Heart left ventricle (tissue), 13 donors: ENCODE results near the gene CKM.

ENCODE experiments used
- POLR2A ChIP-seq, 2 donors: fragments of 450-650 bp; IDR thresholded peaks; one replicate each; pipeline ENCODE4 v1.6.1; 2017; ENCODE audit warnings: antibody characterized with exemption in 2 of 2, mild to moderate bottlenecking in 2 of 2, moderate library complexity in 2 of 2
- TF ChIP-seq, protein P1 (sequence below), 12 donors: fragments of 200-600 bp; sonication (generic) in 4 of 12; IDR thresholded peaks; one replicate each; pipeline versions ENCODE4 v1.5.0 to v1.8.0; 2018 to 2022; ENCODE audit warnings: antibody characterized with exemption in 12 of 12, mild to moderate bottlenecking in 5 of 12
- donor health status: ischemic (EF 13 %, LVEDD 7.1; RV severe dilation, severe dysfunction).
- donor health status: DM: no; HTN: yes; CAD: no.
- donor health status: DM: no; HTN: no; CAD: no.
- donor health status: ischemic (EF 25% LVEDD 6.9; RV normal size, moderate dysfunction).
- donor health status: ischemic (EF 25% LVEDD 5.7; RV mildly dilated, moderate dysfunction).
- donor health status: ischemic (EF 35%, LVEDD 5.7; RV mildly dilated, moderate dysfunction).
- donor health status: nonischemic (EF 11% LVEDD 7.7; RV severe dilation, severe dysfunction).
- donor health status: DM: yes; HTN: yes; CAD: no.
- donor health status: PGD.
- donor health status: ischemic (EF 29% LVEDD 5.4; RV normal size, mild dysfunction).
- donor health status: nonischemic (EF 23%, LVEDD 6.1; RV moderate dilation, normal function).

DNA sequence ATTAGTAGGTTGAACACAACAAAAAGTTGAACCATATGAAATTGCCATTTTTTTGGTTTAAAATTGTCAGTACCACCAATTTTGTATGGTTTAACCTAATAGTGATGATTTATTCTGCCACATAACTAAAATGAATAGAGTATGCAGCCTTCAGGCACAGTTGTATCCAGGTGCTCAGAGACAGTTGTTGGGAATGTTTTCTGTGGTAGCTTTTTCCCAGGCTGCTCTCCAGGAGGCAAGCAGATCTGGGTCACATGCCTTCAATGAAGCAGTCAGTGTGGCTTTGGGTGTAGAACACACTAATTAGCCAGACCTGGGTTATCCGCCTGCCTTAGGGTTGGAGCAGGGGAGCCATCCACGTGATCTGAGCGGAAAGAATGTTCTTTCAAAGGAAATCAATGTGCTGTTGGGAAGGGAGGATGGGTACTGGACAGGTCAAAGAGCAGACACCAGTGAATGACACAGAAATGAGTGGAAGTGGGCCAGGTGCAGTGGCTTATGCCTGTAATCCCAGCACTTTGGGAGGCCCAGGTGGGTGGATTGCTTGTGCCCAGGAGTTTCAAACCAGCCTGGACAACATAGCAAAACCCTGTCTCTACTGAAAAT, 43.0 kb downstream of the CKM start:
- TF ChIP-seq, protein P1, sequence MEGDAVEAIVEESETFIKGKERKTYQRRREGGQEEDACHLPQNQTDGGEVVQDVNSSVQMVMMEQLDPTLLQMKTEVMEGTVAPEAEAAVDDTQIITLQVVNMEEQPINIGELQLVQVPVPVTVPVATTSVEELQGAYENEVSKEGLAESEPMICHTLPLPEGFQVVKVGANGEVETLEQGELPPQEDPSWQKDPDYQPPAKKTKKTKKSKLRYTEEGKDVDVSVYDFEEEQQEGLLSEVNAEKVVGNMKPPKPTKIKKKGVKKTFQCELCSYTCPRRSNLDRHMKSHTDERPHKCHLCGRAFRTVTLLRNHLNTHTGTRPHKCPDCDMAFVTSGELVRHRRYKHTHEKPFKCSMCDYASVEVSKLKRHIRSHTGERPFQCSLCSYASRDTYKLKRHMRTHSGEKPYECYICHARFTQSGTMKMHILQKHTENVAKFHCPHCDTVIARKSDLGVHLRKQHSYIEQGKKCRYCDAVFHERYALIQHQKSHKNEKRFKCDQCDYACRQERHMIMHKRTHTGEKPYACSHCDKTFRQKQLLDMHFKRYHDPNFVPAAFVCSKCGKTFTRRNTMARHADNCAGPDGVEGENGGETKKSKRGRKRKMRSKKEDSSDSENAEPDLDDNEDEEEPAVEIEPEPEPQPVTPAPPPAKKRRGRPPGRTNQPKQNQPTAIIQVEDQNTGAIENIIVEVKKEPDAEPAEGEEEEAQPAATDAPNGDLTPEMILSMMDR (IDR thresholded peaks at IDR 0.05) = no peak
- no peak for TF ChIP-seq POLR2A (IDR thresholded peaks at IDR 0.05)
